HG03378 (cell line): ENCODE data around the gene PCBP3.
"Not testable (repeated sequence)": the region's sequence is repeated elsewhere in the genome, so short reads cannot be mapped to it uniquely, and the experiment has no call there.

ENCODE experiments used
- ATAC-seq: cut with Tn5 transposase; IDR thresholded peaks from one replicate; pipeline ENCODE4 v1.9.1; 2021; ENCODE audit warnings: mild to moderate bottlenecking, moderate library complexity; ENCODE audit not compliant: unreplicated experiment

Gene PCBP3

DNA sequence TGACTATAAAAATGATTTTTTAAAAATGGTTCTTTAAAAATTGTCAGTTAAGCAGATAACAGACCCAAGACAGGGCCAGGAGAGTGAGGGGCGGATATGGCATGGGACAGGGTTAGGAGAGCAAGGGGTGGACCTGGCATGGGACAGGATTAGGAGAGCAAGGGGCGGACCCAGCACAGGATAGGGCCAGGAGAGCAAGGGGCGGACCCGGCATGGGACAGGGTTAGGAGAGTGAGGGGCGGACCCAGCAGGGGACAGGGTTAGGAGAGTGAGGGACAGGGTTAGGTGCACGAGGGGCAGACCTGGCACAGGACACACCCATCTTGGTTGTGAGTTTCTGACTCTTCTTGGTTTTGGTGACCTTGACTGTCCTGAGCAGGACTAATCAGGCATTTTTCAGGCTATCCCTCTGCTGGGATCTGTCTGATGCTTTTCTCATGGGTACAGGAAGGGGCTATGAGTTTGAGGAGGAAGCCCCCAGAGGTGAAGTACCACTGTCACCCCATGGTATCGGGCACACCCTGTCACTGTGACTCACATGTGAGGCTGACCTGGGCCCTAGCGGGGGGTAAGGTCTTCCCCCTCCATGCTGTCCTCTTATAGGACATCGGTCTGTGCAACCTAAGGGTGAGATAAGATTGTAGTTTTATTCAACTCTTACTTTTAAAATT lies 179.0 kb downstream of the PCBP3 start:
- no peak for ATAC-seq

DNA sequence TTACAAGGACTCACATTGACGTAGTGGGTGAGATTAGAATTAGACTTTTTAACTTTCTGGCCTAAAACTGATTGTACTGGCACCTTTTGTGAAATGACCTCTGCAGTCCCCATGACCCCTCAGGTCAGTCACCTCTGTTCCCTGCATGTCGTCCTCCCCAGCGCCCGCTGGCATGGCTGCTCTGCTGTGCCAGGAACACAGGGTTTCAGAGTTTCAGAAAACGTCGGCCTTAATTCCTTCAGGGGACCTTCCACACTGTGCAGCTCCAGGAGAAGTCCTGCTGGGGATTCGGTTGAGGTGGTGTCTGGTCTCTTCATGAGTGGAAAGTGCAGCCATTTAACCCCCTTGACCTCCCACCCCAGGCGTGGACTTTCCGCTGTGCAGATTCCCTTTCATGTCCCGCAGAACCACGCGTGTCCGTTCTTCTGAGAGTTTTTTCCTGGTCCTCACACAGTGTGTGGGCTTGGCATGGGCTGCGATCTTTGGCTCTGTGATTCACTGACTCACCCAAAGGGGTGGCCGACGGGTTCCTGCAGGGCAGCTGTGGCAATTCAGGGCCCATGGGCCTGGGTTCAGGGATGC lies 179.7 kb downstream of the PCBP3 start:
- ATAC-seq: no peak

DNA sequence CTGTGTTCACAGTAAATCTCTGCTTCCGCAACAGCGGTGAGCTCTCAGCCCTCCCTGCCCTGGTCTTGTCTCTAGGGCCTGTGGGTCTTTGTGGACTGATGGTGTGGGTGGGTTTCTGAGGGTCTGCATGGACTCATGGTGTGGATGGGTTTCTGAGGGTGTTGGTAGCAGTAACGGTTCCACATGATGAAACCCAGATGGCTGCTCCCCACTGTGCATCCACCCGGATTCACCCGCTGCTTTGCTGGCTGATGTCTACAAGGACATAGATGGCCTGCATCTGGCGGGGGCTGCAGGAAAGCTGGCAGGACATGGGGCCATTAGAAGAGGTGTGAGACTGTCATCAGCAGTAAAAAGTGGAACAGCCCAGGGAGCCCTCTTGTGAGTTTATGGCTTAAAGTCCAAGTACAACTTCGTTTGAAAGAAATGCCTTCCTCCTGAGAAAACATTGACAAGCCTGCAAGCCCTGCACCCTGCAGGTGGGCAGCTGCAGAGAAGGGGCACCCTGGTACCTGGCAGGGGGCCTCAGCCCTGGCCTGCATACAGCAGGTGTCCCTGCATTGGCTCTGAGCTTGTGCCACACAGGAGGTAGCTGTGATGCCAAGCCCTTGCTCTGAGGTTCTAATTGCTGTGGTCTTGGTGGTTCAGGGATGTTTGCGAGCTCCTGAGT lies 181.2 kb downstream of the PCBP3 start:
- no peak for ATAC-seq

DNA sequence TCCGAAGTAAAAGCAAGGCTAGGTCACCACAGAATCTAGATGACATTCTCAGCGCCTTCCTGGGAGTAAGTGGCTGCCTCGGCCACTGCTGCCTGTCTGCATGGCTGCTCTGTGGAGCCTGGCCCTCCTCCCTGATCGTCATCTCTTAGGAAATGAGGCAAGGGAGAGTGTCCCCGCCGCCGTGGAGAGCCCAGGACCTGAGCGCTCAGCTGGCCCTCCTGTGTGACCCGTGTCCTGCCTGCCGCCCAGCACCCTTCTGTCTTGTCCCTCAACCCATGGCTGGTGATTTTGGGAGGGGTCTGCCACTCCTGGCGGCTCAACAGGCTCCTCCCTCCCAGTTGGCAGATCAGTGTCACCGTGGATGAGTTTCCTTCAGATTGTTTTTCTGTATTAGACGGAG lies 181.7 kb downstream of the PCBP3 start:
- ATAC-seq: no peak

DNA sequence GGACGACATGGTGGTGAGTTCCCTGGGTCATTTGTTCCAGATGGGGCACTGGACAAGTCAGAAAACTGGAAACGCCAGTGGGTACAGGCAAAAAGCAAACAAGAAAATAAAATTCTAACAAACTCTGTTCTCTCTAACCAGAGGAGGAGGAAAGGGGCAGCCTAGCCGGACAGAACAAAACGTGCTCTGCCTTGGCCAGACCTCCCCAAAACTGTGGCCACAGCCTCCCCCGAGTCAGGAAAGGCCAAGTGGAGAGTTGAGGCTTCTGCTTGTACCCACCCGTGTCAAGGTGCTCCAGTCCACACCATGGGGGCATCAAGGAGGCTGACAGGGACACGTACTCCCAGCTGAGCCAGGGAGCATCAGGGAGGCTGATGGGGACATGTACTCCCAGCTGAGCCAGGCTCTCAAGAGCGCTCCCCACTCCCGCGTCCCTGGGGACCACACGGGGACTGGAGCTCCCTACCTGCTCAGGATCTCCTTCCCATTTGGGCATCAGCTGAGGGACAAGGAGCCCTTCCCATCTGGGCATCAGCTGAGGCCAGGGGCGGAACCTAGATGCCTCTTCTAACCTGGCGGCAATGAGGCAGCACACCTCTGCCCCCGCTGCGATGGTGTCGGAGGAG lies 183.3 kb downstream of the PCBP3 start:
- no peak for ATAC-seq

DNA sequence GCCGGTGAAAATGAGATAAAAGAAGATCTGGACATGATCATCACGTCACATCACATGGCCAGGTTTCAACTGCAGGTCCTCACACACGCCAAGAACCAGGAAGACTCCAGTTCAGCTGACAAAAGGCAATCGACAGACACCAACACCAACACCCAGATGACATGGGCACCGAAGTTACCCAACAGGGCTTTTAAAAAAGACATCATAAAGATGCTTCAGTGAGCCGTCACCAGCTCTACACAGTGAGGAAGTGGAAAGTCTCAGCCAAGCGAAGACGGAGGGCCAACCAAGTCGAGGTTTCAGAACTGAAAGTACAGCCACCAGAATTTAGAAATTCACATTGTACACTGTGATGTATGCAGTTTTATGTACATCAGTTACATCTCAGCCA lies 183.8 kb downstream of the PCBP3 start:
- no peak for ATAC-seq

DNA sequence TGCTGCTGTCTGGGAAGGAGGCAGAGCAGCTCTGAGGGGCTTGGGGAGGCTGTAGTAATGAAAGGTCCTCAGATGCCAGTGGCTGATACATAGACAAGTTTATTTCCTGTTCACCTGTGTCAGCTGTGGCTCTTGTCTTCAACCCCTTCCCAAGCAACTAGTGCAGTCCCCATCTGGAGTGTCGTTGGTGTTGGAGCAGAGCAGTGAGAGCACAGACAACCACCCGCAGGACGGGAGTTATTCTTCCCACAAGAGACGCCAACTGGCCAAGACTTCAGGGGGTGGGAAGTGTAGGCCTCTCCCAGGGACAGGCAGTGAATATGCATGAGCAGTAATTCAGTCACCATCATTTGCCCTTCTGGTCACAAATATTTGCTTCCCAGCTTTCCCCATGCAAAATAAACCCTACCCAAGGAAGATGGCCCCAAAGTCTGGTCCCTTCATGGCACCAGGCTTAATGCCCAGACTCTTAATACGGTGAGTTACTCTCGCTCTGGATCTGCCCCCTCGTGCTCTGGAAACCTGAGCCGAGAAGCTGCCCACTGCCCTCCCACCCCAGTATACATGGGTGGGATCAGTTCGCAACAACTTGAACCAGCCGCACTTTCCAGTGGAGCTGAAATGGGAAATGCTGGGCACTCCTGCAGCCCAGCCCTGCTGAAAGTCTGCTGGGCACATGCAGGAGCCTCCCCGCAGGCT lies 184.5 kb downstream of the PCBP3 start:
- ATAC-seq: no peak

DNA sequence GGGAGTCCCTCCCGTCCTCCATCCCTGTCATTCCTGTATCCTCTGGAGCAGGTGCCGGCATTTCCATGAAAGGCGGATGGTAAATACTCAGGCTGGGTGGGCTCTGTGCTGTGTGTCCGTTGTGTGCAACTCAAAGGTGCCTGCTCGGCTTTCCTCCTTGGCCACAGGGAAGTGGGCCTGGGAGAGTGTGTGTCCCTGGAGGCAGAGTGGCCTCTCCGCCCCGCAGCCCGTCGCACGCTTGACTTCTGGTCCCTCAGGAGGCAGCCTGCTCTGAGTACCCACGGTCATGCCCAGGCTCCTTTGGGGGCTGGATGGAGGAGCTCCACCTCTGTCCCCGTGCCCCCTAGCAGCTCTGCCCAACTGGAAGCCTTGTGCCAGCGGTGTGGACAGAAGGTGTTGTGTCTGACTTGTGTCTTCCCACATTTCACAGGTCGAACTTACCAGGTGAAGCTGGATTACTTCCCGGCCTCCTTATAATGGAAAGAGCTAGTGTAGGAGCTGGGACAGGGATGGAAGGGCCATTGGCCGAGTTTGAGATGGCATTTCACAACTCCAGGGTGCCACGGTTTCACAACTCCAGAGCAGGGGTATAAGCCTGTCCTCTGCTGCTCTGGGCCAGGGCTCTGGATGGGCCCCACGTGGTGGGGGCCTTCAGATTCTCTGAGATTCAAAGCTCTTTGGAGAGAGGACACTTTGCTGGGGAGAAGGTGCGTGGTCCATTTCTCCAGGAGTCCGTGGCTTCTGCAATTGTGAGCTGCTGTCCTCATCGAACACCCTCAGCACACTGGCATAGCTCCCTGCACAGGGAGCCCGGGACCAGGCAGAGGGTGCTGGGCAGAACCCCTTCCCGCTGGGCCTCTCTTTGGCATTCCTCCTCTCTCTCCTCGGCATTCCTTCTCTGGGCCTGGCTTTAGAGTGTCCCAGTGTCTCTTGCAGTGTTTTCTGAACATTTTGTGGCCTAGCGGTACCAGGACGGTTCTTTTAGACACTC lies 185.3 kb downstream of the PCBP3 start:
- no peak for ATAC-seq

DNA sequence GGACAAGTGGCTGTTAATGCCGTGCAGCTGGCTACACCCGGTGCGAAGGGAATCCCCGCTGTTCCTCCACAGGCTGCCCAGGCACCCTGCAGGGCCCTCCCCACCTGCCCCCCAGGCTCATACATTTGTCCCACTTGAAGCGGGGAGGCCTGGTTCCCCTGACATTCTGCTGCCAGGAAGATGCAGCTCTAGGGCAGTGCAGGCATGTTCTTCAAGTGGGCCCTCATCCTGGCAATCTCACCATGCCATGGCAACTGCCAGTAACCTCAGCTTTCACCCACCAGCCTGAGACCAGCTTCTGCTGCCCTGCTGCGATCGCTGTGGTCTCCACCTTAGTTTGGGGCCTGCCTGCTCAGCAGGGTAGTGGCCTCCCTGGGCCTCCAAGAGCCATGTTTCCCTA lies 186.1 kb downstream of the PCBP3 start:
- no peak for ATAC-seq

DNA sequence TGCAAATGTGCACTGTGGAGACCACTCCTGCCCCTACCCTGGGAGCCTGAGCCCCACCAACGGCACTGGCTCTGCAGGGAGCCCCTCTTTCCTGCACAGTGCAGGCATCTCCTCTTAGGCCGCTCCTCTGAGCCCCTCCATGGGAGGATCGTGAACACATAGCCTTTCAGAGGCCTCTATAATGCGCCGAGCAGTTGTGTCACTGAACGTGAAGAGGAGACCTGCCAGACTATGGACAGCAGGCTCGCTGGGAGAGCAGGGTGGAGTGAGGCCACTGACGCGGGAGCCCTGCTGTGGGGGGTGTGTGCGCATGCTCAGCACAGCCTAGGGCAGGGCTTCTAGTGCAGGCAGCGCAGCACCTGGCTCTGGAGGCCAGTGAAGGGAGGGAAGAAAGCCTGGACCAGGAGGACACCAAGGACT lies 186.7 kb downstream of the PCBP3 start:
- ATAC-seq: no peak

DNA sequence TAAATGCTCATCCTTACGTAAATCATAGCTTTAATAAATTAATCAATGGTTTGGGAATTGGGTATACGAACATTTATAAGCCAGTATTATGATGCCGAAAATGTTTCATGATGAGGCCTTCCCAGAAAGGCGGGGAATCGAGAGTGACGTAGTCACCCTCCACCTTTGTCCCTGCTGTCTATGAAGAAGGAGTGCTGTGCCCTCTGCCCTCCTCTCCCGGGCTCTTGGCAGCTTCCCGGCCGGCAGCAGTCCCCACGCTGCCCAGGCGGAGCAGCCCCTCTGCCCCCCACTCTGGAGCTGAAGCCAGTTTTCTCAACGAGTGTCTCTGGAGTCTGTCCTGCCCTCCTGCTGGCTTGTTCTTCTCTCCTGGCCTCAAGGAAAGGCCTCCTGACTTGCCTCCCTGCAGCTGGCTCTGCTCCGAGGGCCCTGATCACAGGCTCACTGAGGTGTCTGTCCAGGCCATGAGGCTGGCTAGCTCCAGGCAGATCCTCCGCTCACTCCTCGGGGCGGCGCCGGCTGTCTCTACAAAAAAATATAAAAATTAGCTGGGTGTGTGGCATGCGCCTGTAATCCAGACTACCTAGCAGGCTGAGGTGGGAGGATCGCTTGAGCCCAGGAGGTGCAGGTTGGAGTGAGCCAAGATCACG lies 187.3 kb downstream of the PCBP3 start:
- no peak for ATAC-seq

DNA sequence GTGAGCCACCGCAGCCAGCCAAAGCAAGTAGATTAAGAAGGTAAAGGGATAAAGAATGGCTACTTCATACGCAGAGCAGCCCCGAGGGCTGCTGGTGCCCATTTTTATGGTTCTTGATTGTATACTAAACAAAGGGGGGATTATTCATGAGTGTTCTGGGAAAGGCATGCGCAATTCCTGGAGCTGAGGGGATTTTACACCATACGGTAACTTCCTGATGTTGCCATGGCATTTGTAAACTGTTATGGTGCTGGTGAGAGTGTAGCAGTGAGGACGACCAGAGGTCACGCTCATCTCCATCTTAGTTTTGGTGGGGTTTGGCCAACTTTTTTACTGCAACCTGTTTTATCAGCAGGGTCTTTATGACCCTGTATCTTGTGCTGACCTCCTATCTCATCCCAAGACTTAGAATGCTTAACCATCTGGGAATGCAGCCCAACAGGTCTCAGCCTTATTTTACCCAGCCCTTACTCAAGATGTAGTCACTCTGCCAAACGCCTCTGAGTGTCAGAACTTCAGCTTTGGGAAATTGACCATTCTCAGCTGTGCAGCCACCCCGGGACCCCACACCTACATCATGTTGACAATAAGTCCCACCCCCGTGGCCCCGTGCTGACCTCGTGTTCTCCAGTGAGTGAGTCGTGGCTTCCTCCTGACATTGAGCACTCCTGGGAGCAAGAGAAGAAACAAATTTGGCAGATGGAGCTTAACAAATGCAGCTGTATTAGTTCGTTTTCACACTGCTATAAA lies 188.6 kb downstream of the PCBP3 start:
- no peak for ATAC-seq

DNA sequence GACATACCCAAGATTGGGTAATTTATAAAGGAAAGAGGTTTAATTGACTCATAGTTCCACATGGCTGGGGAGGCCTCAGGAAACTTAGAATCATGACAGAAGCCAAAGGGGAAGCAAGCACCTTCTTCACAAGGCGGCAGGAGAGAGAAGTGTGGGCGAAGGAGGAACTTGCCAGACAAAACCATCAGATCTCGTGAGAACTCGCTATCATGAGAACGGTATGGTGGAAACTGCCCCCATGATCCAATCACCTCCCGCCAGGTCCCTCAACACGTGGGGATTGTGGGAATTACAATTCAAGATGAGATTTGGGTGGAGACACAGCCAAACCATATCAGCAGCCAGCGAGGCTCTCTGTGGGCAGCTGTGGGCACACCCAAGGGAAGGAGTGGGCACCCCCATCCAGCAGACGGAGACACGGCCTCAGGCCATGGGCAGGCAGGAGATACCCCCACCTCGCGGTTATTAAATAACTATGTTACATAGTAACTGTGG lies 189.3 kb downstream of the PCBP3 start:
- not testable (repeated sequence) for ATAC-seq

DNA sequence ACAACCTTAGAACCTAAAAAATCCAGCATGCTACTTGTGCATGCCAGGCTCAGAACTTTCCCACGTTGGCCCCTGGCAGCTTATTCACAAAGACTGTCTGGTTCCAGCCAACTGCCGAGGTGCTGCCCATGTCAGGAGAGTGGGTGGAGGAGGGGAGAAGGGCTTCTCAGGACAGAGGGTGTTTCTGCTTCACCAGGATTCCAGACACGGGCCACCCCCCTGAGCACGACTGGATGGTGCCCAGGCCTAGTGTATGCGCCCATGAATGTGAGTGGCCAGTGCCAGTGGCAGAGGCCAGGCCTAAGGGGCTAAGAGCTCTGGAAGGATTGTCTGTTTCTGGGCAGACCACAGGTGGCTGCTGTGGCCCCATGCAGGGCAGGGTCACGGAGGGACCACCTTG lies 189.9 kb downstream of the PCBP3 start:
- no peak for ATAC-seq

DNA sequence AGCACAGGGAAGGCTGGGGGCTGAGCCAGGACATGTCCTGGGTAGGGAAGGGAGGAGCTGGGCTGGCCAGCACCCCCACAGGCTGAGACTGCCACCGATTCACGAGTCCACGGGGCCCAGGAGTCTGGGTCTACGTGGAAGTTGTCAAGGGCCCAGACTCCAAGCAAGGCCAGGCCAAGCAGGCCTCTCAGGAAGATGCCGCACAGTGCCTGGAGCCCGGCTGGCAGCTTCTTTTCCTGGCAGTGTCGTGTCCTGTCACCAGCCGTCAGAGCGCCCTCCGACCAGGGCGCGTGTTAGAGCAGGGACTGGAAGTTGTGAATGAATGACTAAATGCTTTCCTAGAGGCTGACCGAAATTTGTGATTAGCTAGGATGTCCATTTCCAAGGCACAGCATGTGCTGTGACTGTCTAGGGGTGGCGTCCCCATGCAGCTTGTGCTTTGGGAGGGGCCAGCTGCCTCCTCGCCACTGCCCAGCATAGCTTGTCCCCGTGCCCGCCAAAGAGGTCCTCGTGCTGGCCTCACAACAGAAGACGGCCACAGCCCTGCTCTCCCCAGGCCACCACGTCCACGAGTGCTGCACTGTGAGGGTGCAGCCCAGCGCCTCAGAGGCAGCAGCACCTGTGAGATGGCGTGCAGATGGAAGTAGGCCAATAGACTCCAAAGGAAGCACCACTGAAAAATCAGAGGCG lies 190.6 kb downstream of the PCBP3 start:
- ATAC-seq: no peak

DNA sequence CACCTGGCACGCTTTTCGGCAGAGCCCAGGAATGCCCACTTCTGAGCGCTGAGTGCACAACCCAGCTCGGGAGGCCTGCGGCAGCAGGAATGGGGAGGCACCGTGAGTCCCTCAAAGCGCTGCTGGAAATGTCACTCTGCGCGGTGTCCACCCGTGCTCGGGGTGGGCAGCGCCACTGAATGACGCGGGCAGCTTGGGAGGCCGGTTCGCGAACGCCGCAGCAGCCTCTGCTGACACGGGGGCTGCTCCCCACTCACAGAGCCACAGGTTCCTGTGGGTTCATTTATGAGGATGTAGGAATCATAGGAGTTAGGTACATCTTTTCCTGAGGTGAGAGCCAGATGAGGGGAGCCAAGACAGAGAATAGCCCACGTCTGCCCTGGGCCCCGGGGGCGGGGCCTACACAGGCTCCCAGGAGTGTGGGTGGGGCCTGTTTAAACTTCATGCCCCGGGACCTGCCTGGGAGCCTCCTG lies 191.3 kb downstream of the PCBP3 start:
- ATAC-seq: no peak

DNA sequence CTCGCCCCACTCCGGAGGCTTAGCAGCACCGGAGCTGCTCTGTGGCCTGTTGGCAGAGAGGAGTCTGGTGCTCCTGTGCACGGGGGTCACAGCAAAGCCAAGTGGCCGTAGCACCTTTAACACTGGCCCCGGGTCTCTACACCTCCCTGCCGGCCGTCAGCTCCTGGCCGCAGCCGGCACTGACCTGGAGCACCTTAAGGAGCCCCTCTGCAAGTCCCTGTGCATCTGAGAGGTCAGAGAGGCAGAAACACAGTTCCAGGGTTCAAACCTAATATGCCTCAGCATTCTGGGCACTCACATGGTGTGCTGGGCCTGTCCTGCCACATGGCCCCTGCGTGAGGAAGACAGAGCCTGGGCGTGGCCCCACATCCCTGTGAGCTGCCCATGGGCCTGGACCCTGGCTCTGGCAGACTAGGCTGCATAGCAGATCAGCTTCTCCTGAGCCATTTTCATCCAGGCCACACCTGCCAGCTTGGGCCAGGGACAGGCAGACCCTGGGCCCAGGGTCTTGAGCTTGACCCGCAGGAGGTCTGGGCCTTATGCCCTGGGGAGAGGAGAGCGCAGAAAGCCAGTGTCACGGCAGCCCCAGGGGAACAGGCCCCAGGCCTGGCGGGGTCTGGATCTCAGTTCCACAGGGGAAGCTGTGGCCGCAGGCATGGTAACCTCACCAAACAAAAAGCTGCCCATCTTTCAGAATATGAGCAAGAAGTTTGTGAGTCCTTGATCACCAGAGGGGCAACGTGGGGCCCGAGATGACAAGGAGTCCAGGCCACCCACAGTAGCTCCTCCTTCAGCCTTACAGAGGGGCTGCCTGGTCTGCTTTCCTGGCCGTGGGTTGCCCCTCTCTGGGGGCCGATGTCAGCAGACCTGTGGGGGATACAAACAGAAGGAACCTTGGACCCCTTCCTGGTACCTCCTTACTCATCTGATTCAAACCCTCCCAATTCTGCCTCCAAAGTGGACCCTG lies 192.1 kb downstream of the PCBP3 start:
- ATAC-seq: no peak
